ENCODE data around the gene C19orf25.

The C19orf25 gene

DNA sequence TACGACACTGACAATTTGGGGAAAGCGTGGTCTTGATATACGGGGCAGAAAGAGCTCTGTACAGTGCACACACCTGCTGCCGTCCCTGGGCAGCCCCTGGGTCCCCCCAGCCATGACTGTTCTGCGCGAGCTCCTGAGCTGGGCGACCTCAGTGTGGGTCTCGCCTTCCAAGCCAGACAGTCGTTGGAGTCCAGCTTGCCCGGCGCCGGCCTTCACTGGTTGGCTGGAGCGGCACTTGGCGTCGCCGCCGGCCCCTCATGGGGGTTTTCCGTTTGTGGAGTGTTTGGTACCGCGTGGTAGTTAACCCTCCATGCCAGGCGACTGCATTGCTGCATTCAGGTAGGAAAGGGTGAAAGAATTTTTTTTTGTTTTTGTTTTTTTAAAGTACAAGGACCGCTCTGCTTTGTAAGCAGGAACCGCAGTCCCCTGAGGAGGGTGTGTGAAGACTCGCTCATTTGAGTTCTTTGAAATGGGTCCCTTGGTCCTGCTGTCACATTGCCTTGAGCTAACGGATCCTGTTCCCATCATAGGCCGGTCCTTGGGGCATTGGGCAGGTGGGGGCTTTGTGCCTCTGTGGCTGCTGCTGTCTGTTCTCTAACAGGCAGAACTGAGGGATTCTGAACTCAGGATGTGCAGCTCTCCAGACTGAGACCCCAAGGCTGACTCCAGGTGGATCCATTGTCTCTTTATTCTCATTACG is 51.6 kb downstream of the C19orf25 start:
- no peak for DNase-seq

DNA sequence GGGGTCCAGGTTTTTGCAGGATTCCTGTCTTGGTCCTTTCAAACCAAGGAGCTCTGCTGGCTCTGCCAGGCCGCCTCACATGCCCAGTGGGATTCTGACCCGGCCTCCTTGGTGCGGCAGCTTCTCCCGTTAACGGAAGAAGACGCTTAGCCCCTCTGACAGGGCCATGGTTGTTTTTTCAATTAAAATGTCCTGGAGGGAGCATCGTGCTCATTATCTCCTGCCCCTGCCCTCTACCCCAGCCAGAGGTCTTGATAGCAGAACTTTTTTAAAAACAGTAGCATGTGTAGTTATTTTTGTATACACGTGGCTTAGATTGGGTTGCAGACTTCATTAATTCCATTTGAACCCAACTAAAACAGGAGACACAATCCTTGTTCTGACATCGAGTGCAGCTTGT is 52.3 kb downstream of the C19orf25 start:
- DNase-seq = no peak

DNA sequence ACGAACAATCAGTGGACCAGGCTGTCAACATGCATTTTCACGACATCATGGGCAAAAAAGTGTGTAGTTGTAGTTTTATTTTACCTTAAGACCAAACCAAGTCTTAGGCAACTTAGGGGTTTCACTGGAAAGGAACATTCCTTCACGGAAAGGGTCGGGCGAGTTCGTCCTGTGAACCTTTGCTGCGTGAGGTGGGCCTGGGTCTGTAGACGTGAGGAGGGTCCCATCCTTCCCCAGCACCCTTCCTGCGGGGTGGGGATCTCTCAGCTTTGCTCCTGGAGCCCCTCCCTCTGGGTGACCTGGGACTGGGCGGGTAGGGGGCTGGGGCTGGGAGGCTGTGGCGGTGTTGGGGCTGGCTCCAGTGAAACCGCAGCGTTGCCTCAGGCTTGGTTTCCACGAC is 53.1 kb downstream of the C19orf25 start:
- DNase-seq = no peak

DNA sequence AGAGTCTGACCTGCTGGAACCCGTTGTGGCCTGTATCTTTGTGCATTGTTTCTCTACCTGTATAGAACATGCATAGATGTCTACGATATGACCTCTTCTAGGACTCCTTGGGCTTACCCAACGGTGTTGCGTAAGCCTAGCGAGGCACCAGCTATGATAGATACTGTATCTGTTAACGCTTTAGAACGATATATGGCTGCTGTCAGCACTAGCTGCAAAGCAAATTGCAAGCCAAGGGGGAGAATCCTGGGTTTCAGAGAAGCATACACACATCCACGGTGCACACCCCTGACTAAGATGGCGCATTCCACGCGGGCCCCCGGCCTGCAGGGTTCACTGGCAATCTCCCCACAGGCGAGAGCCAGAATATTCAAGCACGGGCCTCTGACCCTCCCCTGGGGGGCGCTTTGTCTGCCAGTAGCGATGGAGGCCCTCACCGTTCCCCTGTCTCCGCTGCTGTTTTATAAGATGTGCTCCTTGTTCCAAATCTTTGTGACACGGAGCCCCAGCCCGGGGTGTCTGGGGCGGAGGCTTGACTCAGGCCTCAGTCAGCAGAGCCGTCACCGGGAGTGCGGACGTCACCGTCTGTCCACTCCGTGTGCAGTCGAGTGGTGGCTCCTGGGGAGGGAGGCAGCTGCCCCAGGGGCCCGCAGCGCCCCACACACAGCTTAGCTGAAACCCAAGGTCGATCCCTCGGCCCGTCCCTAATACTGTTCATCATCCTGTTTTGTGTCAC is 53.7 kb downstream of the C19orf25 start:
- DNase-seq = no peak

DNA sequence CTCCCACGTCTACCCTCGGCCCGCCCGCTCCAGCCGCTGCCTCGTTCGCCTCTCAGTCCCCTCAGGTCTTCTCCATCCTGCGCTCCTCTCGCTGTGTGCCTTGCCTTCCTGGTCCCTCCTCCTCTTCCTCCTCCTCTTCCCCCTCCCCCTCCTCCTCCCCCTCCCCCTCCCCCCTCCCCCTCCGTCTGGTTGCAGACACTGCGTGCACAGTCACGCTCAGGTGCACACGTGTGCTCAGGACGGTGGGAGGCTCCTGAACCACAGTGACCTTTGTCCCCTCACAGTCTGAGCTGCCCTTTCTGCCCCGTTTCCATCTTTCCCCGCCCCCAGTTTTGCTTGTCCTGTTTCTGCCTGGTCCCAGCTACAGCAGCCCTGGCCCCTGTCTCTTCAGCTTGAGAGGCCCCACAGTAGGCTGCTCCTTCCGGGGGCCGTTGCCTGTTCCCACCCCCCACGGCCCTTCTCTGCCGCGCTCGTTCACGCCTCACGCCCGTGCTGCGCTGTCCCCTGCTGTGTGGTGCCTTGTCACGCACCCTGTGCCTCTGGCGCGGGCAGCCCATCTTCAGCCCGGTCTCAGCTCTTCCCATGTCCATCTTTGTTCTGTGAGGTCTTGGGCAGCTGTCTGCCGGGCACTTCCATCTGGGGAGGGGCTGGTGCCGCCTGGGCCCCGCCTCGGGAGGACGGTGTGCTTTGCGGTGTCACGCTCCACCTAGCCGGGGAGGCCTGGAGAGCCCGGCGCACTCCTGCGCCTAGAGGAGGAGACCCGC is 54.6 kb downstream of the C19orf25 start:
- peak in 1 of 2 experiments; percentile 85 for DNase-seq

DNA sequence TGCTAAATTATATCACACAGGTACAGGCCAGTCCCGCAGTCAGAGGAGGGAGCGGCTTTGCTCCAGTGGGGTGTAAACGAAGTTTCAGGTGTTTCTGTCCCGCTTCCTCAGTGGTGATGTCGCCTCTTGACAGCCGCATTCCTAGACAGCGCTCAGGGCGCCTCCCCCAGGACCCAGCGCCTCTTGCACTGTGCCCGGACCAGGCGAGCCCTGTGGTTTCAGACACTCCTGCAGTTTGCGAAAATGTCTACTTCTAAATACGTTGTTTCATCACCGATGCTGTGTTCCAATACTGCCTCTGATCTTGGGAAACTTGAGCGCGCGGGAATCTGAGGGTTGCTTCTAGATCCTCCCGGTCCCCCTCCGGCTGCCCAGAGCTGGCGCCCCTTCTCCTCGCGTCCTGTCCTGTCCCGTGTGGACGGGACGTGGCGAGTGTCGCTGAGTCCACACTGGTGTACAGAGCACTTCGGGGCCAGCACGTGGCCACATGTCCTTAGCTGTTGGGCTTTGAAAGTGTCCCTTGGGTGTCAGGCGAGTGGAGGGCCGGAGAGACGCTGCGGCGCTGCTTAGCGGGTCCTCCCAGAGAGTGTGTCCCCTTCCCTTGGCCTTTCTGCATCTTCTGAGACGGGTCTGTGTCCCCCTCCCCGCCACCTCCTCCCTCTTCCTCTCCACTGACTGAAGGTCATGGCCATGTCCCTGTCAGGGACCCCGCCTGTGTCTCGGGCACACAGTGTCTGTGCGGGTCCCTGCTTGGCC is 55.4 kb downstream of the C19orf25 start:
- DNase-seq = peak in 1 of 2 experiments; percentile 41
